ENCODE results near the gene MAGED1.

GRCh38 chrX:51847463-51847862 is 46.0 kb upstream of the MAGED1 start:
- TF ChIP-seq, protein P1, sequence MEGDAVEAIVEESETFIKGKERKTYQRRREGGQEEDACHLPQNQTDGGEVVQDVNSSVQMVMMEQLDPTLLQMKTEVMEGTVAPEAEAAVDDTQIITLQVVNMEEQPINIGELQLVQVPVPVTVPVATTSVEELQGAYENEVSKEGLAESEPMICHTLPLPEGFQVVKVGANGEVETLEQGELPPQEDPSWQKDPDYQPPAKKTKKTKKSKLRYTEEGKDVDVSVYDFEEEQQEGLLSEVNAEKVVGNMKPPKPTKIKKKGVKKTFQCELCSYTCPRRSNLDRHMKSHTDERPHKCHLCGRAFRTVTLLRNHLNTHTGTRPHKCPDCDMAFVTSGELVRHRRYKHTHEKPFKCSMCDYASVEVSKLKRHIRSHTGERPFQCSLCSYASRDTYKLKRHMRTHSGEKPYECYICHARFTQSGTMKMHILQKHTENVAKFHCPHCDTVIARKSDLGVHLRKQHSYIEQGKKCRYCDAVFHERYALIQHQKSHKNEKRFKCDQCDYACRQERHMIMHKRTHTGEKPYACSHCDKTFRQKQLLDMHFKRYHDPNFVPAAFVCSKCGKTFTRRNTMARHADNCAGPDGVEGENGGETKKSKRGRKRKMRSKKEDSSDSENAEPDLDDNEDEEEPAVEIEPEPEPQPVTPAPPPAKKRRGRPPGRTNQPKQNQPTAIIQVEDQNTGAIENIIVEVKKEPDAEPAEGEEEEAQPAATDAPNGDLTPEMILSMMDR (conservative IDR thresholded peaks at IDR 0.05; ENCODE audit: low read length): no peak
- TF ChIP-seq EZH2phosphoT487 (IDR thresholded peaks at IDR 0.05; ENCODE audit: borderline replicate concordance): no peak

Data from Loucy (cell line).